Measurements from ENCODE around the gene MUC13. TPM values are rescaled to one million over a fixed set of nuclear protein-coding genes. Genes with fewer than 3 reads are reported as not detected.

MUC13 gene
- total RNA-seq, 1 donor from 2014 or later, result not detected

- no peak for DNase-seq
- intact Hi-C loops (cut with micrococcal nuclease), result no loop called here
- ATAC-seq, result no peak
These were observed 17.1 kb upstream of the MUC13 start for GRCh38 chr3:124951511-124952281.

GRCh38 chr3:124950026-124950425 is 15.5 kb upstream of the MUC13 start:
- ATAC-seq (no peak), DNase-seq (no peak)
- intact Hi-C loops (cut with micrococcal nuclease), result no loop called here

DNA sequence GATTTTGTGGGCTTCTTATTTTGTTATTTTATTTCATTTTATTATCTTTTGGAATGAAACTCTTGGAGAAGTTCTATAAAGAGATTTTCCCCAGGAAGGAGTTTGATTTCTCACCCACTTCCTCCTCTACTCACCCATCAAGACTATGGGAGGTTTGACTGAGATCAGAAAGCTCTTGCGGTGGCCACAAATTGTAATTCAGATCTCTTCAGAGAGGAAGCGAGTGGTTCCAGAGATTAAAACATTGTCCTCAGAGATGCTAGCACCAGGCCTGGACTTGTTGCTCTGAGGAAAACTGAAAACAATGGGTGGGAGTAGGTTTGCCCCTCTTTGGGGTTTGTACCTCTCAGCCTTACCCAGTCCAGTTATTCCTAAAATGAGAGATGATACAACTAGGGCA is 8.1 kb upstream of the MUC13 start:
- DNase-seq (no peak), ATAC-seq (no peak)
- intact Hi-C loops (cut with micrococcal nuclease), result no loop called here

DNA sequence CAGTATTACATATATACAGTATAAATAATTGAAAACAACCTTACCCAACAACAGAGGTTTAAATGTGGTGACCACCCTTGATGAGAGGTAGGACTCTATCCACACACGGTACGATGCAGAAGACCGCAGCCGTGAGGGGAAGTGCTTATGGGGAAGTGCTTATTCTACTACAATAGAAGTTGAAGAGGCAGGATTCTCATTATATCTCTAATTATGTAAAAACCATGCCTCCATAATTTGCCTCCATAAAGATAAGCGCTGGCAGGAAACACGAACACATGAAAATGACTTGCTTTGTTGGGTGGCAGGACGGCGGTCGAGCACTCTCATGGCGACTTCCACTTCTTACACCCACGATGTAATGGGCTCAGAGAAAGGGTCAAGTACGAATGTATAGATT is 7.2 kb upstream of the MUC13 start:
- DNase-seq (no peak), ATAC-seq (no peak)
- intact Hi-C loops (cut with micrococcal nuclease), result no loop called here

DNA sequence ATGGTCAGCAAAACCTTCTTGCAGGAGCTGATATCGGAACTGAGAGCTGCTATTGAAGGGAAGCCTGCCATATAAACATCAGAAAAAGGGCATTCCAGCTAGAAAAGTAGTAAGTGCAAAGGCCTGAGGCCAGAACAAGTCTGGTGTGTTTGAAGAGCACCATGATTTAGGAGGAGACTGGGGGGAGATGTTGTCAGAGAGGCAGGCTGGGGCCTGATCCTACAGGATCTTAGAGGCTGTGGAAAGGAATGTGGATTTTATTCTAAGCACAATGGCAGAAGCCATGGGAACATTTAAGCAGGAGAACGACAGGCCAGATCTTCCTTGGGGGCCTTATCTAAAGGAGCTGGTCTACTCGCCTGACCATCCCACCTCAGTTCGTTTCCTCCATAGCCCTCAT is 5.1 kb upstream of the MUC13 start:
- ATAC-seq (no peak), DNase-seq (no peak)
- intact Hi-C loops (cut with micrococcal nuclease), result no loop called here

DNA sequence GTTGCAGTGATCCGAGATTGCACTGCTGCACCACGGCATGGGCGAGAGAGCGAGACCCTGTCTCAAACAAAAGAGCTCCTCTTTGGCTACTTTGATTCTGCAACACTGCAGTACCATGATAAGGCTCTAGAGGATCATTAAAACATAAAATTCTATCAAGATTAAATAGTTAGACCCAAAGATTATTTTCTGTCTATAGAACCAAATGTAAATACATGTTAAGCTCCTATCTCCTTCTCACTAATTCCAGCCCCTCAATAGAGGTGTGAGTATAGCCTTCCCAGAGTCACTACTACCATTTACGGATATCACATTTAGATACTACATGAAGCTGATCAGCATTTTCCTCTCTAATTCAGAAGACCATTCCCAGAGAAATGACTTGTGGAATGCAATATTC is 4.3 kb upstream of the MUC13 start:
- intact Hi-C loops (cut with micrococcal nuclease), result no loop called here
- DNase-seq, result no peak
- no peak for ATAC-seq

DNA sequence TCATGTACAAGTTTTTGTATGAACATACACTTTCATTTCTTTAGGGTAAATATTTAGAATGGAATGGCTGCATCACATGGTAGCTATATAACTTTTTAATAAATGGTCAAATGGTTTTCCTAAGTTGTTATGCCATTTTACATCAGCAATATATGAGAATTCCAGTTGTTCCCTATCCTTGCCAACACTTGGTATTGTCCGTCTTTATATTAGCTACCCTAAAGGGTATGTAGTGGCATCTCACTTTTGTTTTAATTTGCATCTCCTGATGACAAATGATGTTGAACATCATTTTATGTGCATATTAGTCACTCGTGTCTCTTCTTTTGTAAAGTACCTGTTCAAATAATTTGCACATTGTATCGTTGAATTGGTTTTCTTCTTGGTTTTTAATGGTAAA is 2.5 kb upstream of the MUC13 start:
- intact Hi-C loops (cut with micrococcal nuclease), result no loop called here
- DNase-seq, result no peak
- ATAC-seq, result no peak

GRCh38 chr3:124935794-124936542 is 1.4 kb upstream of the MUC13 start:
- no peak for ATAC-seq
- intact Hi-C loops (cut with micrococcal nuclease), result no loop called here
- no peak for DNase-seq

DNA sequence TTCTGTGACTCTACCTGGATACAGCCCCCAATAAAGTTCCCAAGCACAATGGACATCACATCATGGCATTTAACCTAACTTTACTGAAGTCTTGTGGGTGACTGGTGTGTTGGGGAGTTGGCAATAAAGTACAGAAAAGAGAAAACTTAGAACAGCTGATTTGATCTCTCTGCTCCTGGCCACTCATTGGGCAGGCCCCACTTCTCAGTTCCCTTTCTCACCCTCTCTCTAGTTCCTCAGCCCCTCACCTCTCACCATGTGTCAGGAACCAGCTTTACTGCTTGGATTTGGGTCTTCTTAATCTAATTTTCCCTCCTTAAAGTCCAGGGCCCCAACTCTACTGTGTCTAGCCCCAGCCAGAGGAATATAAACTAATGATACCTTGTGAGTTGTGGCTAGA is 713 bp upstream of the MUC13 start:
- DNase-seq, result no peak
- no peak for ATAC-seq
- intact Hi-C loops (cut with micrococcal nuclease), result no loop called here

DNA sequence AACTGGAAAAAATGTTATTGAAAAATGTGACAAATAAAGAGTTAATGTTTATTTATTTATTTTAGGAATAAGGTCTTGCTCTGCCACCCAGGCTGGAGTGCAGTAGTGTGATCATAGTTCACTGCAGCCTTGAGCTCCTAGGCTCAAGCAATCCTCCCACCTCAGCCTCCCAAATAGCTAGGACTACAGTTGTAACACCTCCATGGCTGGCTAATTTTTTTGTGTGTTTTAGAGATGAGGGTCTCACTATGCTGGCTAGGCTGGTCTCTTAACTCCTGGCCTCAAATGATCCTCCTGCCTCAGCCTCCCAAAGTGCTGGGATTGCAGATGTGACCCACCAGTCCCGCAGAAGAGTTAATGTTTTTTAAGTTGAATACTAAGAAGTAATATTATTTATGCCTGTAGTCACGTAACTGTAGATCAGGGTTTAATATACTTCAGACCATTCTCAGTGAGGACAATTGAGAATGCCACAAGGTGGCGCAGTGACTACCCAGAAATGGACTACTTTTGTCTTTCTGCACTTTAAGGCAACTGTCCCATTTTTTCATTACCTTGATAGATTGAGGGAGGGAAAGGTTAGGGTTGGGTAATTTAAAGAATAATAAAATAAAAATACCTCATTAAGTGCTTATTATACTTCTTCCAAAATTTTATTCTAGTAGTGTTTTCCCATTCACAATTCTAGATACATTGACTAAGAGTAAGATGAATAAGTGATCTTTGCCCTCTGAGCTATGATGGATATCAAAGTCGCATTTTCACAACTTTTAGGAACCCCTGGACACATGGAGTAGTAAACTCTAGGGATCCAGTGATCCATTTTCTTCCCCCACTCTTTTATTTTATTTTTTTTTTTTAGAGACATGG is 6.0 kb downstream of the MUC13 start:
- intact Hi-C loops (cut with micrococcal nuclease), result loop anchor here (10.0 kb wide), 1 partner anchor 656 kb away; no protein-coding TSS in a partner anchor
- ATAC-seq (peak; percentile 69), DNase-seq (peak; percentile 52)

DNA sequence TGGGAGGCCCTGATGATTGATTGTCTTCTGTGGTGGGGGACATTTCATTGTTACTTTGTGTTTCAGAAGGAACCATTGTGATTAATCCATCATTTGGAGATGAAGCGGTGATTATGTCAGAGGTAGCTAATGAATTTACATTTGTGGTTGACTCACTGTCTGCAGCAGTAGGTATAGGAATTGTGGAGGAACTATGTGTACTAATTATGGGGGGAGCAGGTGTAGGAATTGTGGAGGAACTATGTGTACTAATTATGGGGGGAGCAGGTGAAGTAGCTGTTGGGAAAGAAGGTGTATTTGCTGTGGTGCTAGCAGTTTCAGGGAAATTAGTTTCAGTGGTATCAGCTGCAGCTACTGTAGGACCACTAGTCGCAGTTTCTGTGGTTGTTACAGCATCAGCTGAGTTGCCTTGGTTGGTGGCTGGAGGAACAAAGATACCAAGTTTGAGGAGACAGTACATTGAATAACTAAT is 6.9 kb downstream of the MUC13 start:
- intact Hi-C loops (cut with micrococcal nuclease), result loop anchor here (10.0 kb wide), 1 partner anchor 657 kb away; no protein-coding TSS in a partner anchor
- DNase-seq, result no peak
- no peak for ATAC-seq

DNA sequence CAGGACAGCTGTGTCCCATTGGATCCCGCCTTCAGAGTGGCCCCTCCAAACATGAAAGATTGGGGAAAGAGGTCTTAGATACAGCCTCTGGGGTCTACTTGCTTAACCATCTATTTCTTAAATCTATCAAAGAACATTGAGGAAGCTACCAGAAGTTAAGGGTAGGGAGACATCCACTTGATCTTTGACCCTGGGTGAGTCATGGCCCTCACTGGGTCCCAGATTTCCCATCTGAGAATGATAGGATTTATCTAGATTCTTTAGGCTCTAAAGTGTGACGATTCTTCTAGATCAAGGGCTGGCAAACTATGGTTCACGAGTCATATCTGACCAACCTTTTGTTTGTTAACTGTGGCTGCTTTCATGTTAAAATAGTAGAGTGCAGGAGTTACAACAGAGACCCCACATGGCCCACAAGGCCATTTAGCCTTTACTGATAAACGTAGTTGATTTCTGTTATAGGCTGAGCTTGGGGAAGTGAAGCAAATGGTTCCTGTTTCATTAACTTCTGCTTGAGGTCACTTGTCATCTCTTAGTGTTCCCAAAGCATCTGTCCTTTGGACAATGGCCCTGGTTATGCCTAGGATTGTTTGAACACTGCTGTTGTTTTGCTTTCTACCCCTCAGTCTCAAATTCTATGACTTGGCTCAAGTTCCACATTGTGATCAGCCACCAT is 8.0 kb downstream of the MUC13 start:
- no peak for ATAC-seq
- DNase-seq, result no peak
- intact Hi-C loops (cut with micrococcal nuclease), result loop anchor here (10.0 kb wide), 1 partner anchor 658 kb away; no protein-coding TSS in a partner anchor

- no peak for DNase-seq
- intact Hi-C loops (cut with micrococcal nuclease), result loop anchor here (2.0 to 10.0 kb wide), 2 partner anchors 244 to 660 kb away; no protein-coding TSS in a partner anchor
- ATAC-seq, result no peak
These were observed 9.8 kb downstream of the MUC13 start for GRCh38 chr3:124924741-124925140.

GRCh38 chr3:124923833-124924232 is 10.7 kb downstream of the MUC13 start:
- no peak for DNase-seq
- intact Hi-C loops (cut with micrococcal nuclease), result loop anchor here (2.0 to 10.0 kb wide), 2 partner anchors 245 to 661 kb away; no protein-coding TSS in a partner anchor
- ATAC-seq, result no peak

DNA sequence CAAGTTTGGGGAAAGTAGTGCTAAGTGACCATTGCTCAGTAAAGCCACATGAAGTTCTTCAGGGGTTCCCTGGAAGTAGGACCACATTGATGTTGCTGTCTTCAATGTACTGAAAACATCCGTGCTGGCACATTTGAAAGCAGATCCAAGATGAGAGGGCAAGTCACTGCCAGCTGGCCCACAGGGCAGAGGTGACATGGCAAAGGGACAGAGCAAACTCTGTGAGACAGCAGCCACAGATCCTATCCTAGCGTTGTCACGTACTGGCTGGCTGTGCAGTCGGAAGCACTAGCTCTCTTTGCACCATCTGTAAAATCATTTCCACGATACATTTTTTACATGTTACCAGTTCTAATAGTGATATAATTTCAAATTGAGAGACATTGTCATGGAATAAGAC is 13.8 kb downstream of the MUC13 start:
- peak; percentile 47 for DNase-seq
- intact Hi-C loops (cut with micrococcal nuclease), result loop anchor here (10.0 kb wide), 1 partner anchor 664 kb away; no protein-coding TSS in a partner anchor
- peak; percentile 84 for ATAC-seq

DNA sequence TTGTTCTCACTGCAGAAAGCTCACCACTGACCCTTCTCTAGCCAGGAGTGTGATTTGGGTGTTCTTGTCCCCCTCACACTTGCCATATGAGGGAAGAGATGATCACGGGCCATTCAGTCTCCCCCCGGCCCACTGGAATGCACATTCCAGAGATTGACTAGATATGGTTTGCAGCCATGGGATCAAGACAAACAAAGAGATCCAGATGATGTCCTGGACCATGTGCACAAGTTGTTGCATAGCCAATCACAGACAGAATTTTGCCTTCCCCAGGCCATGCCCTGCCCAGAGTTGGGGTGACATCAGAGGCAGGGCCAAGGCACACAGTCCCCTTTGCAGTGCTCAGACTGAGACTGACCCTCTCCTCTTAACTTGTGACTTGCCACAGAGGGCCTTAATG is 14.8 kb downstream of the MUC13 start:
- no peak for ATAC-seq
- intact Hi-C loops (cut with micrococcal nuclease), result loop anchor here (10.0 kb wide), 1 partner anchor 665 kb away; no protein-coding TSS in a partner anchor
- DNase-seq, result no peak

DNA sequence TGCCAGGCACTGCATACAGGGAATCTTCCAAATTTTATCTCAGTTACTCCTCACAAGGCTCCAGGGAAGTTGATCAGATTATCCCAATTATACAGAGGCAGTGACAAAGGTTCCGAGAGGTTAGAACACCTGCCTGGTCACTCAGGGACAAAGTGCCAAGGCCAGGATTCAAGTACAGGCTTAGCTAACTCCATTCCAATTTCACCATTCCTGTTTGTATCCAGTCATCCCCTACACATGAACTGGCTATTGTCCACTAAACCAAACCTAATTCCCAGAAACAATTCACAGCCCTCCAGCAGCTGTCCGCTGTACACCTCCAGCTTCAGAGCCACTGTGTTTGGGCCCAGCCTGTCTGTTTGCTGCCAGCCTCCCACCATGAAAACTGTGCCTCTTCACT is 16.0 kb downstream of the MUC13 start:
- ATAC-seq (no peak), DNase-seq (no peak)
- intact Hi-C loops (cut with micrococcal nuclease), result no loop called here

DNA sequence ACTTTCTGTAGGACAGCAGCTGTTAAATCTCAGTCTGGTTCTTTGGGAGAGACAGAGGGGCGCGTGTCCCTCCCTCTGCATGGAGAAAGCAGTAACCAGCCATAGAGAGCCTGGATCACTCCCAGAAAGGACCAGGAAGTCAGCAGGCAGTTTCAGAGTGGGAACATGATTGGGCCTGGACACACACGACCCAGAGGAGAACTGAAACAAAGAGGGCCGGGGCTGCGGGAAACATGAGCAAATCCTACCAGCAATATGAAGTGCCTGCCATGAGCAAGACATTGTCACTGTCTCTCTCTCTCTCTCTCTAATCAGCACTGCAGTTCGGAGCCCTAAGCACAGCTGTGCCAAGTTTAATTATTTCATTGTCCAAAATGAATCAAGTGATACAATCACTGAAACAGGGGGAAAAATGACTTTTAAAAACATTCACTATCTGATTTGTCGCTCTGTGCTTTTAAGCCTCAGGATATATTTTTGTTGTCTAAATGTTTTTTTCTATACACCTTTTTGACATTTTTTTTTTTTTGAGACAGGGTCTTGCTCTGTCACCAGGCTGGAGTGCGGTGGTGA is 17.6 kb downstream of the MUC13 start:
- intact Hi-C loops (cut with micrococcal nuclease), result no loop called here
- peak; percentile 63 for ATAC-seq
- no peak for DNase-seq
